SH-SY5Y (cell line): ENCODE measurements around the gene DAW1.

ENCODE experiments used
- GATA2 ChIP-seq: IDR thresholded peaks from 2 replicates; pipeline ENCODE4 v1.6.1; 2011; ENCODE audit warnings: mild to moderate bottlenecking, low read depth, low read length
- GATA3 ChIP-seq: IDR thresholded peaks from 2 replicates; pipeline ENCODE4 v1.6.1; 2011; ENCODE audit warnings: low read depth, mild to moderate bottlenecking, low read length, moderate library complexity

GRCh38 chr2:227891673-227892072 is 20.2 kb downstream of the DAW1 start:
- TF ChIP-seq GATA2 = no peak
- no peak for TF ChIP-seq GATA3
